HL-60 (cell line): ENCODE results near the gene WDR45B.
"Not testable (repeated sequence)": the region's sequence is repeated elsewhere in the genome, so short reads cannot be mapped to it uniquely, and the experiment has no call there.

Source experiments
- DNase-seq, 2 experiments: peaks; one replicate each; pipeline ENCODE4 v3.0.0-alpha.2; 2010 to 2020; ENCODE audit warnings: low read depth in 1 of 2, low spot score in 1 of 2
- H3K27ac ChIP-seq: fragments of 250-450 bp; sonication (Bioruptor Pico); replicated peaks from 2 replicates; pipeline ENCODE4 v1.5.1; 2020; ENCODE audit warnings: mild to moderate bottlenecking, moderate library complexity
- H3K27me3 ChIP-seq: fragments of 250-450 bp; sonication (Bioruptor Pico); 2 replicates; pipeline ENCODE4 v1.5.1; 2021; ENCODE audit warnings: mild to moderate bottlenecking, moderate library complexity; ENCODE audit not compliant: insufficient read depth, poor library complexity, severe bottlenecking
- H3K4me3 ChIP-seq: replicated peaks from 2 replicates; pipeline ENCODE4 v1.5.1; 2011; ENCODE audit warnings: mild to moderate bottlenecking, control low read depth, low read length; ENCODE audit not compliant: insufficient read depth
- CTCF ChIP-seq: IDR thresholded peaks from one replicate; pipeline ENCODE4 v1.5.1; 2011; ENCODE audit warnings: low read length, control low read depth, inconsistent platforms; ENCODE audit not compliant: insufficient read depth
- GABPA ChIP-seq: IDR thresholded peaks from 2 replicates; pipeline ENCODE4 v1.6.1; 2012; ENCODE audit warnings: low read depth
- POLR2AphosphoS5 ChIP-seq: IDR thresholded peaks from 2 replicates; pipeline ENCODE4 v1.6.1; 2012; ENCODE audit warnings: low read depth
- SPI1 ChIP-seq: IDR thresholded peaks from 2 replicates; pipeline ENCODE4 v1.6.1; 2012; ENCODE audit warnings: low read depth, mild to moderate bottlenecking, borderline replicate concordance
- TF ChIP-seq, protein P1 (sequence below): IDR thresholded peaks from 2 replicates; pipeline ENCODE4 v1.6.1; 2012; ENCODE audit warnings: low read depth; ENCODE audit not compliant: insufficient replicate concordance

The WDR45B gene

GRCh38 chr17:82586576-82587233 is 61.5 kb downstream of the WDR45B start:
- Histone ChIP-seq H3K27me3 (no peaks in the 10 kb centered on the region), H3K27ac (no peak overlapping the region; the same call in 1 of the 2 replicates), H3K4me3 (no peak overlapping the region)
- DNase-seq: no peak
- TF ChIP-seq CTCF: no peak
- TF ChIP-seq GABPA: no peak
- TF ChIP-seq, protein P1, sequence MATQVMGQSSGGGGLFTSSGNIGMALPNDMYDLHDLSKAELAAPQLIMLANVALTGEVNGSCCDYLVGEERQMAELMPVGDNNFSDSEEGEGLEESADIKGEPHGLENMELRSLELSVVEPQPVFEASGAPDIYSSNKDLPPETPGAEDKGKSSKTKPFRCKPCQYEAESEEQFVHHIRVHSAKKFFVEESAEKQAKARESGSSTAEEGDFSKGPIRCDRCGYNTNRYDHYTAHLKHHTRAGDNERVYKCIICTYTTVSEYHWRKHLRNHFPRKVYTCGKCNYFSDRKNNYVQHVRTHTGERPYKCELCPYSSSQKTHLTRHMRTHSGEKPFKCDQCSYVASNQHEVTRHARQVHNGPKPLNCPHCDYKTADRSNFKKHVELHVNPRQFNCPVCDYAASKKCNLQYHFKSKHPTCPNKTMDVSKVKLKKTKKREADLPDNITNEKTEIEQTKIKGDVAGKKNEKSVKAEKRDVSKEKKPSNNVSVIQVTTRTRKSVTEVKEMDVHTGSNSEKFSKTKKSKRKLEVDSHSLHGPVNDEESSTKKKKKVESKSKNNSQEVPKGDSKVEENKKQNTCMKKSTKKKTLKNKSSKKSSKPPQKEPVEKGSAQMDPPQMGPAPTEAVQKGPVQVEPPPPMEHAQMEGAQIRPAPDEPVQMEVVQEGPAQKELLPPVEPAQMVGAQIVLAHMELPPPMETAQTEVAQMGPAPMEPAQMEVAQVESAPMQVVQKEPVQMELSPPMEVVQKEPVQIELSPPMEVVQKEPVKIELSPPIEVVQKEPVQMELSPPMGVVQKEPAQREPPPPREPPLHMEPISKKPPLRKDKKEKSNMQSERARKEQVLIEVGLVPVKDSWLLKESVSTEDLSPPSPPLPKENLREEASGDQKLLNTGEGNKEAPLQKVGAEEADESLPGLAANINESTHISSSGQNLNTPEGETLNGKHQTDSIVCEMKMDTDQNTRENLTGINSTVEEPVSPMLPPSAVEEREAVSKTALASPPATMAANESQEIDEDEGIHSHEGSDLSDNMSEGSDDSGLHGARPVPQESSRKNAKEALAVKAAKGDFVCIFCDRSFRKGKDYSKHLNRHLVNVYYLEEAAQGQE: no peak
- no peak for TF ChIP-seq POLR2AphosphoS5
- TF ChIP-seq SPI1: no peak

DNA sequence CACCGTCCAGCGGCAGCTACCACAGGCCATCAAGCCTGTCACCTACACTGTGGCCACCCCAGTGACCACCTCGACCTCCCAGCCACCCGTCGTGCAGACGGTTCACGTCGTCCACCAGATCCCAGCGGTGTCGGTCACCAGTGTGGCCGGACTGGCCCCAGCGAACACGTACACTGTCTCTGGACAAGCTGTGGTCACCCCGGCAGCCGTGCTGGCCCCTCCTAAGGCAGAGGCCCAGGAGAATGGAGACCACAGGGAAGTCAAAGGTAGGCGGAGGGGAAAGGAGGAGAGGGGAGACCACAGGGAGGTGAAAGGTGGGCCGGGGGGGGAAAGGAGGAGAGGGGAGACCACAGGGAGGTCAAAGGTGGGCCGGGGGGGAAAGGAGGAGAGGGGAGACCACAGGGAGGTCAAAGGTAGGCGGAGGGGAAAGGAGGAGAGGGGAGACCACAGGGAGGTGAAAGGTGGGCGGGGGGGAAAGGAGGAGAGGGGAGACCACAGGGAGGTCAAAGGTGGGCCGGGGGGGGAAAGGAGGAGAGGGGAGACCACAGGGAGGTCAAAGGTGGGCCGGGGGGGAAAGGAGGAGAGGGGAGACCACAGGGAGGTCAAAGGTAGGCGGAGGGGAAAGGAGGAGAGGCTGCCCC is 62.2 kb downstream of the WDR45B start:
- H3K4me3 ChIP-seq, H3K27ac ChIP-seq, H3K27me3 ChIP-seq, DNase-seq: not testable (repeated sequence)

- Histone ChIP-seq H3K27me3 (no peaks in the 10 kb centered on the region), H3K27ac (no peak overlapping the region), H3K4me3 (no peak overlapping the region)
- no peak for DNase-seq
- TF ChIP-seq, protein P1: no peak
- no peak for TF ChIP-seq POLR2AphosphoS5
- TF ChIP-seq SPI1: no peak
- TF ChIP-seq CTCF: no peak
These were observed 64.5 kb downstream of the WDR45B start for GRCh38 chr17:82583720-82584234.

DNA sequence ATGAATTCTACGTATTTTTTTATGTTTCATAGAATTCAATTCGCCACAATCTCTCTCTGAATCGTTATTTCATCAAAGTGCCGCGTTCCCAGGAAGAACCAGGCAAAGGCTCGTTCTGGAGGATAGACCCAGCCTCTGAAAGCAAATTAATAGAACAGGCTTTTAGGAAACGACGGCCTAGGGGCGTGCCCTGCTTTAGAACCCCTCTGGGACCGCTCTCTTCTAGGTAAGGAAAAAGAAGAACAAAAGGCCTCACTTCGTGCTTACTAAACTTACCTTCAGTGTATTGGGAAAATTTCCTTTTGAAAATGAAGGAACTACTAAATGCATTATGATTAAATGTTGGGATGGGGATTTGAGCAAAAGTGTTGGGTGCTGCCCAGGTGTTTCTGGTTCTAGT is 65.5 kb downstream of the WDR45B start:
- Histone ChIP-seq H3K27me3 (no peaks in the 10 kb centered on the region), H3K27ac (no peak overlapping the region), H3K4me3 (no peak overlapping the region)
- TF ChIP-seq, protein P1: no peak
- TF ChIP-seq POLR2AphosphoS5 (no peak), GABPA (no peak), SPI1 (no peak), CTCF (no peak)
- no peak for DNase-seq
